ENCODE data around the gene SDK1. TPM values are rescaled to one million over a fixed set of nuclear protein-coding genes. Genes with fewer than 3 reads are reported as not detected.

Gene SDK1
- total RNA-seq, 1 donor from 2014 or later = 225 TPM

- Mint-ChIP-seq H3K9me3 (ENCODE audit: unreplicated experiment) (peaks cover 18% of the 10 kb centered on the region), H3K27ac (ENCODE audit: unreplicated experiment) (peak overlapping the region; percentile 20), H3K4me3 (ENCODE audit: unreplicated experiment) (no peak overlapping the region), H3K27me3 (ENCODE audit: unreplicated experiment) (peaks cover 15% of the 10 kb centered on the region), H3K4me1 (ENCODE audit: low read depth, unreplicated experiment) (peaks cover 2% of the 10 kb centered on the region), H3K36me3 (ENCODE audit: unreplicated experiment) (peaks cover 10% of the 10 kb centered on the region)
- no peak for TF ChIP-seq CTCF (IDR thresholded peaks at IDR 0.05; ENCODE audit: partially characterized antibody, unreplicated experiment)
- no peak for DNase-seq
These were observed 724.9 kb downstream of the SDK1 start for GRCh38 chr7:4025694-4026615.

GRCh38 chr7:4026941-4027486 is 726.0 kb downstream of the SDK1 start:
- H3K9me3 Mint-ChIP-seq (ENCODE audit: unreplicated experiment) = peaks cover 14% of the 10 kb centered on the region
- H3K27ac Mint-ChIP-seq (ENCODE audit: unreplicated experiment) = no peak overlapping the region
- peaks cover 10% of the 10 kb centered on the region for H3K36me3 Mint-ChIP-seq (ENCODE audit: unreplicated experiment)
- TF ChIP-seq CTCF (IDR thresholded peaks at IDR 0.05; ENCODE audit: partially characterized antibody, unreplicated experiment) = no peak
- H3K4me3 Mint-ChIP-seq (ENCODE audit: unreplicated experiment) = no peak overlapping the region
- no peak for DNase-seq
- peaks cover 11% of the 10 kb centered on the region for H3K27me3 Mint-ChIP-seq (ENCODE audit: unreplicated experiment)
- peaks cover 2% of the 10 kb centered on the region for H3K4me1 Mint-ChIP-seq (ENCODE audit: low read depth, unreplicated experiment)

GRCh38 chr7:4028221-4028620 is 727.2 kb downstream of the SDK1 start:
- no peak for TF ChIP-seq CTCF (IDR thresholded peaks at IDR 0.05; ENCODE audit: partially characterized antibody, unreplicated experiment)
- no peak overlapping the region for H3K27ac Mint-ChIP-seq (ENCODE audit: unreplicated experiment)
- no peak overlapping the region for H3K4me3 Mint-ChIP-seq (ENCODE audit: unreplicated experiment)
- peaks cover 17% of the 10 kb centered on the region for H3K36me3 Mint-ChIP-seq (ENCODE audit: unreplicated experiment)
- H3K9me3 Mint-ChIP-seq (ENCODE audit: unreplicated experiment) = peaks cover 14% of the 10 kb centered on the region
- peaks cover 8% of the 10 kb centered on the region for H3K27me3 Mint-ChIP-seq (ENCODE audit: unreplicated experiment)
- no peak for DNase-seq
- H3K4me1 Mint-ChIP-seq (ENCODE audit: low read depth, unreplicated experiment) = no peaks in the 10 kb centered on the region

- Mint-ChIP-seq H3K36me3 (ENCODE audit: unreplicated experiment) (peaks cover 23% of the 10 kb centered on the region), H3K4me3 (ENCODE audit: unreplicated experiment) (peak overlapping the region; percentile 25), H3K27me3 (ENCODE audit: unreplicated experiment) (peaks cover 8% of the 10 kb centered on the region), H3K27ac (ENCODE audit: unreplicated experiment) (peak overlapping the region; percentile 25), H3K9me3 (ENCODE audit: unreplicated experiment) (peaks cover 16% of the 10 kb centered on the region), H3K4me1 (ENCODE audit: low read depth, unreplicated experiment) (no peaks in the 10 kb centered on the region)
- no peak for DNase-seq
- TF ChIP-seq CTCF (IDR thresholded peaks at IDR 0.05; ENCODE audit: partially characterized antibody, unreplicated experiment) = no peak
These were observed 728.9 kb downstream of the SDK1 start for GRCh38 chr7:4029941-4030340.
